A172 (cell line): ENCODE measurements around the gene BICDL2. TPM values are rescaled to one million over a fixed set of nuclear protein-coding genes. Genes with fewer than 3 reads are reported as not detected.

Experiments used
- DNase-seq: peaks from one replicate; pipeline ENCODE4 v3.0.0-alpha.2; 2015; ENCODE audit warnings: low spot score
- total RNA-seq: library from RNA; depleted of rRNA; stranded (reverse); fragments of >200 nt; shearing (Covaris generic); gene quantifications from 2 replicates; pipeline ENCODE4 v1.2.3, GENCODE V29; 2014

The BICDL2 gene
- total RNA-seq, 1 experiment from 2014 or later: not detected

- DNase-seq: no peak
Measured at GRCh38 chr16:3047387-3047720, 10.6 kb upstream of the BICDL2 start.

- no peak for DNase-seq
Measured at GRCh38 chr16:3046641-3047386, 10.1 kb upstream of the BICDL2 start.

DNA sequence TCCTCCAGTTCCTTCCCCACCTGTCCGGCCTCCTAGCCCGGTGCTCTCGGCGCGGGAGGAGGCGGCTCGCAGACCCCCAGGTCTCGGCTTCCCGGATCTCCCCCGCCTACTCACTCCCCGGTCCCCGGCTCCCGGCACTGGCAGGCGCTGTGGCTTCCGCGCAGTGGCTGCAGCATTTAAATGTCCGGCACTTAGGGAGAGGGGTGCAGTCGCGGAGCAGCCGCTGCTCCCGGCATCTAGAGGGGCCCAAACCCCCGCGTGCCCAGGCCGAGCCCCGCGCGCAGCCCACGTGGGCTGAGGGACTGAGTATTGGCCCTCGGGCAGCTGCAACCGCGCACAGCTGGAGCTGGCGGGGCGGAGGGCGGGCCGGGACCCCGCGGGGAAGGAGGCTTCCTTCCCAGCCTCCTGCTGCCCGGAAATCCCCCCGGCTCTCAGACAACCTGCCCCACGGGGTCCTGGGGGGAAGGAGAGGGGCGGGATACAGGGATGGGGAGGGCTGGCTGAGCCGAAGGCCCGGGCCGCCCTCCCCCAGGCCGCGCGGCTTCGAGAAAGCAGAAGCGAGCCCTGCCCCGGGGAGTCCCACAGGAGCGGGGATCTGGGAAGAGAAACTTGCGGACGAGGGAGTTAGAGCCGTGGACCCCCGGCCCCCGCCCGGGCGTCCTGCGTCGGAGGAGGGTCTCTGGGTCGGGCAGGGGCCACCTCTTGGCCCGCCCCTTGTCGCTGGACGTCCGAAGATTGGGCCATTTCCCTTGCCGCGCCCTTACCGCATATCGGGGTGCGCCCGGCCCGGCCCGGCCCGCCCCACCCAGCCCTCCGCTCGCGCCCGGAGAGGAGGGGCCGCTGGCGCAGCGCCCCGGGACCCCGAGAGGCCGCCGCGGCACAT, 9.3 kb upstream of the BICDL2 start, which contains the start of gene MMP25:
TSS of gene MMP25 (plus strand) at position 804 of the 883 bp plus-strand sequence. CDS start 357 bp downstream, outside the sequence.
- no peak for DNase-seq

DNA sequence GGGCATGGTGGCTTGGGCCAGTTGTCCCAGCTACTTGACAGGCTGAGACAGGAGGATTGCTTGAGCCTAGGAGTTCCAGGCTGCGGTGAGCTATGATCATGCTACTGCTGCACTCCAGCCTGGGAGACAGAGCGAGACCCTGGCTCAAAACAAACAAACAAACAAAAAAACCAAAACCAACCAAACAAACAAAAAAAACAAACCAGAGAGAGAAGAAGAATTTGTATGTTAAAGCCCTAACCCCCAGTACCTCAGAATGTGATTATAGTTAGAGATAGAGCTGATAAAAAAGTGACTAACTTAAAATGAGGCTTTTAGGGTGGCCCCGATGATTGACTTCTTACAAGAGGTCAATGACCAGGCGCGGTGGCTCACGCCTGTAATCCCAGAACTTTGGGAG, 8.0 kb upstream of the BICDL2 start:
- DNase-seq: no peak

DNA sequence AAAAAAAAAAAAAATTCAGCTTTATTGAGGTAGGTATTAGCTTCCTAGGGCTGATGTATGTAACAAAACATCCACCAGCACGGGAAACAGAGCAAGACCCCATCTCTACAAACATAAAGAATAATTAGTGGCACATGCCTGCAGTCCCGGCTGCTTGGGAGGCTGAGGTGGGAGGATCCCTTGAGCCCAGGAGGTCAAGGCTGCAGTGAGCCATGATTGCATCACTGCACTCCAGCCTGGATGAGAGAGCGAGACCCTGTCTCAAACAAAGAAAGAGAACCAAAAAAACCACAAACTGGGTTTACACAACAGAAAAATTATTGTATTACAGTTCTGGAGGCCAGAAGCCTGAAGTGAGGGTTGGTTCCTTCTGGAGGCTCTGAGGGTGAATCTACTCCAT, 5.6 kb upstream of the BICDL2 start:
- DNase-seq: no peak

GRCh38 chr16:3038896-3039295, 2.2 kb upstream of the BICDL2 start:
- no peak for DNase-seq

DNA sequence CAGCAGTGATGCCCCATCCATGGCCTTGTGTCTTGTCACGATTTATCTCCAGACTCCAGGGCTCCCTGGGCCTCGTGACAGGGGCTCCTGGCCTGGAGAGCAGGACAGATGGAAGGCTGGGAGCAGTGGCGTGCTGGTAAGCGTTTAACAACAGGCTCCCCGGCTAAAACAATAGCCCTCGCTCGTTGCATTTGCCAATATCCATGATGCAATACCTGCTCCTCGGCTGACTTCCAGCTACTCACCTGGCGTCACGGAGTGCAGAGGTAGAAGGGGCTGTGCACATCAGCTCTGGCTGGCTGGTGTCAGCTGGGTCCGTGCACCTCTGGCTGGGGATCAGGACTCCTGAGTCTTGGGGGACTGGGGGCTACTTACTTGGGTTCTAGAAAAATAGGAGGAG, 1.5 kb upstream of the BICDL2 start:
- DNase-seq: no peak

DNA sequence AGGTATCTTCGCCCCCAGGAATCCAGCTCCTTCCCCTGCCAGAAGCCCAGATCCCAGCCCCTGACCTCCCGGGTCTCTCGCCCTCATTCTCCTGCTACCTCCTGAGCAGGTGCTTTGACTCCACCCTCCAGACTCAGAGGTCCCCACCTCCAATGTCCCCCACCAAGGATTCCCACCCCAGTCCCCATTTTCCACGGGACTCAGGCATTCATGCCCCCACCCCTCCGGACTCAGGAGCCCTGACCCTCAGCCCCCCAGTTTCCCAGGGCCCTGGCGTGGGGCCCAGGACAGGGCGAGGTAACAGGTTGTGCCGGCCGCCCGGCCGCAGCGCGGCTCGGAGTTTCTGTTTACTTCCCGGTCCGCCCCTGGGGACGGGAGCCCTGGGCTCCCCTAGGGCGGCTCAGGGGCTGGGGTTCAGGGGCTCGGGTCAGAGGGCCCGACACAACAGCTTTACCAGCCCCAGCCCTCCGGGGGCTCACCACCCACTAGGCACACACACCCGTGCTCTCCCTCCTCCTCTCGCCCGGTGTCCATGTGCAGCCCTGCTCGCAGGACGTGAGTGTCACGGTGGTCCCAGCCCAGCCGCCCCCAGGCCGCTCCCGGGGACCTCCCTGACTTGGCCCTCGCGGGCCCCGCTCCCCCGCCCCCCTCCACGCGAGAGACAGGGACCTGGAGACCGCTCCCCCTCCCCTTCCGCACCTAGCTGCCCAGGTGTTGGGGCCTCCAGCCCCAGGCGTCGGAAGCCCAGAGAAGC, 595 bp downstream of the BICDL2 start:
- no peak for DNase-seq

- no peak for DNase-seq
Measured at GRCh38 chr16:3035289-3035971, 1.3 kb downstream of the BICDL2 start.

DNA sequence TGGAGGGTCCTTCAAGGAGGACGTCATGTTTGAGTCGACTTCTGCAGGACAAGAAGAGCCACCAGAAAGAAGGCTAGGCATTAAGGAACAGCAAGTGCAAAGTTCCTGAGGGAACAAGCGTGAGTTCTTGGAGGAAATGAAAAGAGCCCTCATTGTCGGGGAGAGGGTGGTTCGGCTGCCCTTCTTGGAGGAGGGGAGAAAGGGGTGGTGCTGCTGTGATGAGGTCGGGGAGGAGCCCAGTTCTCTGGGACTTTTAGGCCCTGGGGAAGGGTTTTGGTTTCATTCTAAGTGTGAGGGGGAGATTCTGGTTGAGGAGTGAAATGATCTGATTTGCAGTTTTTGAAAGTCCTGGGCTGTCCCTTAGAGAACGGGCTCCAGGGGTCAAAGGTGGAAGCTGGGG, 4.1 kb downstream of the BICDL2 start:
- no peak for DNase-seq

DNA sequence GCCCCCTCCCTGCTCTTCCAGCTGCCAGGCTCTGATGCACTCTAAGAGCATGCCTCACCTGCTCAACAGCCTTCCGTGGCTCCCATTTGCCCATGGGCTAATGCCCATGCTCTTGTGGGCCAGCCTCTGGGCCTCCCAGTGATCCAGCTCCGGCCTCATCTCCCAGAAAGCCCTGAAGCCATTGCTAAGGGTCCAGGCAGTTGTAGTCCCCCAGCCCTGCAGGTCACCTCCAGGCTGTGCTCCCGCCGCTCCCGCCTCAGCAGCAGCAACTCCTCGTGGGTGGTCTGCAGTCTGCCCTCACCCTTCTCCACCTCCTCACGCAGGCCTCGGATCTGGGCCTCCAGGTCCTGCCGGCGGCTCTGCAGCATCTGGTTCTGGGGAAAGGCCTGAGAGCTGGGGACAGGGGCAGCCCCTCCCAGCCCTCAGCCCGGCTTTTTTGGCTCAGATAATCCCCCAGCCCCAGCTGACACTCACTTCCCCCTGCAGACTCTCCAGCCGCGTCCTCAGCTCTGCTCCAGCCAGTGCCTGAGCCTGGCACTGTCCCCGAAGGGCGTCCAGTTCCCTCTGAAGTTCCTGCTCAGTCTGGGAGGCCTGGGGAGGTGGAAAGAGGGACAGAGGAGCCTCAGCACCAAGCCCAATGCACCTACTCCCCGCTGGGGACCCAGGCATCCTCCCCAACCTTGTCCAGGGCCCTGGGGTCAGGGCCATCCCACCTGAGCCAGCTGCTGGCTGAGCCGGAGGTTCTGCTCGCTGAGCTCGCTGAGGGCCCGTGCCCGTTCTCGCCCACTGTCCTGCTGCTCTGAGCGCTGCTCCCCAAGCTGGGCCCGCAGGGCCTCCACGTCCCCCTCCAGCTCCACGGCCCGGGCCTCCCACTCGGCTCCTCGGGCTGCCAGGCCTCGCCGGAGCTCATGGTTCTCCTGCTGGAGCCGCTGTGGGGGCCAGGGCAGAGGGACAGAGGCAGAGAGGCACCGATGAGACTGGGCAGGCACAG, 6.2 kb downstream of the BICDL2 start:
- no peak for DNase-seq

DNA sequence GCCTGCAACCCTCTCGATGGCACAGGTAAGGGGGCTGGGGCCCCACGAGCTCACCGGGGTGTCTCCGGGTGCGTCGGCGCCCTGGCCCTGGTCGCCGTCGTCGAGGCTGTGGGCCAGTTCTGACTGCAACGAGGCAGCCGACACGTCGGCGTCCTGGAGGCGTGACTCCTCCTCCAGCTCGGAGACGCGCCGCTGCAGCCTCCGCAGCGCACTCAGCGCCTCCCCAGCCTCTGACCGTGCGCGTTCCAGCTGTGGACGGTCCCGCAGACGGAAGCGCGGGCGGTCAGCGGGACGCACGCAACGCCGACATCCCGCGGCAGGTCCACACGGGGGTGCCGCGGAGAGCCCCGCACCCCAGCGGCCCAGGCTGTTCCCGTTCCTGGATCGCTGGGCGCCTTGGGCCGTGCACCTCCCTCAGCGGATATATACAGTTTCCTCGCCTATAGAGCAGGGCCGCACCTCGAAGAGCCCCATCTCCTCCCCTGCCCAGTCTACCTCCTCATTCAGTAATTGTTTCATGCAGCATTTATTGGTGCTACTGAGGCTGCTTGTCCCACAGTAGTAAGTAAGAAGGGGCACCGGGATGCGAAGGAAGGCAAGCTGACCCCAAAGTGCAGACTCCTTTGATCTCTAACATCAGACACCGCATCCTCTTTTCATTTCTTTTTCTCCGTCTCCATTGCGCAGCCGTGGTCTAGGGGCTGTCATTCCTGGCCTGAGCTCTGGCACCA, 7.1 kb downstream of the BICDL2 start:
- DNase-seq: no peak

GRCh38 chr16:3028716-3029319, 7.9 kb downstream of the BICDL2 start:
- no peak for DNase-seq

DNA sequence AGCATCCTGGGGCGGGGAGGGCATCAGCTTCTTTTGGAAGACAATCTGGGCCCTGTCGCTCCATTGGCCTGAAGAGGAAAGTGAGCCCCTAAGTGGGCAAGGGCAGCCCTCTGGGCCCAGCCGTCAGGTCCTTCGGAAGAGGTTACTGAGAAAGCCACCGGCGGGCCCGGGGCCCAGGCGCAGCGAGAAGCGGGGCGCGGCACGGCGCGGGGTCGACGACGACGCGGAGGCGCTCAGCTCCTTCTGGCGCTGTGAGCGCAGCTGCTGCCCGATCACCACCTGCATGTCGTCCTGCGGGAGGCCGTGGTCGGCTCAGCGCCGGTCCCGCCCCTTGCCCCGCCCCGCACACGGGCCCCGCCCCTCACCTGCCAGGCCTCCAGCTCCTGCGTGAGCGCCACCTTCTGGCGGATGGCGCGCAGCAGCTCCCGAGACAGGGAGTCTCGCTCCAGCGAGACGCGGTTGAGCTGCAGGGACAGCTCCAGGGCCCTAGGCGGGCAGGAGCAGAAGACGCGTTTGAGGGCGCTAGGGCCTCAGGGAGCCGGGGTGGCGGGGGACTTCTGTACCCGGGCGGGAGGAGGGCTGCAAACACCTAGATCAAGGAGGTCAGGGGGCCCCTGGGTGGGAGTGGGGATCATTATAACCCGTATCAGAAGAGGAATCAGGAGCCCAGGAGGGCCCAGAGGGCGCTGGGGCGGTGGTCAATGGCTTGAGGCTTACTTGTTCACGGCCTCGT, 8.6 kb downstream of the BICDL2 start:
- DNase-seq: no peak

GRCh38 chr16:3027489-3027795, 9.3 kb downstream of the BICDL2 start:
- DNase-seq: no peak

DNA sequence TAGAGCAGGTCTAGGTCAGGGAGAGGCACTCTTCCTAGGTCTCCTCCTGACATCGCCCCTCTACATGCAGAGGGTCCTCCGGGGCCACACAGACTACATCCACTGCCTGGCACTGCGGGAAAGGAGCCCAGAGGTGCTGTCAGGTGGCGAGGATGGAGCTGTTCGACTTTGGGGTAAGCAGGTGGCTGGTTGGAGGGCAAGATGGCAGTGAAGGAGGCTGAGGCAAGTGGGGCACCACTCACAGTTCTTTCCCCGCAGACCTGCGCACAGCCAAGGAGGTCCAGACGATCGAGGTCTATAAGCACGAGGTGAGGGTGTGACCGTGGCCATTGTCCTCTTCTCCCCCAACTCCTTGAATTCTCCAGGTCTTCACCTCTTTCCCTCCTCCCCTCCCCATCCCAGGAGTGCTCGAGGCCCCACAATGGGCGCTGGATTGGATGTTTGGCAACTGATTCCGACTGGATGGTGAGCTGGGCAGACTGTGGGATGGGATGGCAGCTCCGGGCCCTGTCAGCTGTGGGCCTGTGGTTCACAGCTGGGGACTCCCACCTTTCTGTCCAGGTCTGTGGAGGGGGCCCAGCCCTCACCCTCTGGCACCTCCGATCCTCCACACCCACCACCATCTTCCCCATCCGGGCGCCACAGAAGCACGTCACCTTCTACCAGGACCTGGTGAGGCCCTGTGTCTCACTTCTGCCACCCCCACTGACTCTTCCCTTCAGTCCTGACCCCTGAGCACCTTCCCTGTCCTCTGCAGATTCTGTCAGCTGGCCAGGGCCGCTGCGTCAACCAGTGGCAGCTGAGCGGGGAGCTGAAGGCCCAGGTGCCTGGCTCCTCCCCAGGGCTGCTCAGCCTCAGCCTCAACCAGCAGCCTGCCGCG, 9.9 kb downstream of the BICDL2 start:
- no peak for DNase-seq

GRCh38 chr16:3026003-3026378, 10.8 kb downstream of the BICDL2 start:
- DNase-seq: no peak
